VCaP (cell line): ENCODE results near the gene ZNRF4.
"Not testable (repeated sequence)": the region's sequence is repeated elsewhere in the genome, so short reads cannot be mapped to it uniquely, and the experiment has no call there.

Source experiments
- H3K27ac ChIP-seq: fragments of 450-650 bp; 2 replicates; pipeline ENCODE4 v1.5.1; 2017
- TF ChIP-seq, protein P1 (sequence below): fragments of 450-650 bp; conservative IDR thresholded peaks from 2 replicates; pipeline ENCODE4 v1.5.1; 2017; ENCODE audit warnings: mild to moderate bottlenecking, moderate library complexity

ZNRF4 gene

GRCh38 chr19:5478241-5478924 lies 23.2 kb downstream of the ZNRF4 start:
- H3K27ac ChIP-seq = no peak overlapping the region
- TF ChIP-seq, protein P1, sequence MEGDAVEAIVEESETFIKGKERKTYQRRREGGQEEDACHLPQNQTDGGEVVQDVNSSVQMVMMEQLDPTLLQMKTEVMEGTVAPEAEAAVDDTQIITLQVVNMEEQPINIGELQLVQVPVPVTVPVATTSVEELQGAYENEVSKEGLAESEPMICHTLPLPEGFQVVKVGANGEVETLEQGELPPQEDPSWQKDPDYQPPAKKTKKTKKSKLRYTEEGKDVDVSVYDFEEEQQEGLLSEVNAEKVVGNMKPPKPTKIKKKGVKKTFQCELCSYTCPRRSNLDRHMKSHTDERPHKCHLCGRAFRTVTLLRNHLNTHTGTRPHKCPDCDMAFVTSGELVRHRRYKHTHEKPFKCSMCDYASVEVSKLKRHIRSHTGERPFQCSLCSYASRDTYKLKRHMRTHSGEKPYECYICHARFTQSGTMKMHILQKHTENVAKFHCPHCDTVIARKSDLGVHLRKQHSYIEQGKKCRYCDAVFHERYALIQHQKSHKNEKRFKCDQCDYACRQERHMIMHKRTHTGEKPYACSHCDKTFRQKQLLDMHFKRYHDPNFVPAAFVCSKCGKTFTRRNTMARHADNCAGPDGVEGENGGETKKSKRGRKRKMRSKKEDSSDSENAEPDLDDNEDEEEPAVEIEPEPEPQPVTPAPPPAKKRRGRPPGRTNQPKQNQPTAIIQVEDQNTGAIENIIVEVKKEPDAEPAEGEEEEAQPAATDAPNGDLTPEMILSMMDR = no peak

DNA sequence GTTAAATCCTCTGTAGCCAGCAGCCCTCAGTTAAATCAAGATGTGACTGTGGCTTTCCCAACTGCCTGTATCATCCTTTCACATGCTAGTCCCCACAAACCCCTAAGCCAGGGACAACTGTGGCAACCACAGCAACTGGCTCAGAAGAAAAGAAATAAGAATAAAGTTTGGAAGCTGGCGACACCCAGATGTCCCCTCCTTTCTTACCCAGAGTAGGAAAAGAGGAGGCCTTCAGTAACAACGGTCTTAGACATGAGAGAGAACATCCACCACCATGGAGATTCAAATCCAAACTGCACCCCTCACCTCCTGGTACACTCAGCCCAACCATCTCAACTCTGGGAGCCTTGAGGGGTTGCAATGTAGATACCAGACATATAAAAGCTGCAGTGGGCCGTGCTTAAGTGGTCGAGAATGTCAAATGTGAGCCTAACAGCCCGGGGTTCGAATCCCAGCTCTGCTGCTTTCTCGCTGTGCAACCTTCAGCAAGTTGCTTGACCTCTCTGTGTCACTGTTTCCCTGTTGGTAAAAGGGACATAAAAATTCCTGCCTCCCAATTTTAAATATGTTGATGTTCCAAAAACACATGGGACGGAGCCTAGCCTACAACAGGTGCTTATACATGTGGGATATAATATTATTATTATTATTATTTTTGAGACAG lies 23.8 kb downstream of the ZNRF4 start:
- TF ChIP-seq, protein P1 = no peak
- no peak overlapping the region for H3K27ac ChIP-seq

DNA sequence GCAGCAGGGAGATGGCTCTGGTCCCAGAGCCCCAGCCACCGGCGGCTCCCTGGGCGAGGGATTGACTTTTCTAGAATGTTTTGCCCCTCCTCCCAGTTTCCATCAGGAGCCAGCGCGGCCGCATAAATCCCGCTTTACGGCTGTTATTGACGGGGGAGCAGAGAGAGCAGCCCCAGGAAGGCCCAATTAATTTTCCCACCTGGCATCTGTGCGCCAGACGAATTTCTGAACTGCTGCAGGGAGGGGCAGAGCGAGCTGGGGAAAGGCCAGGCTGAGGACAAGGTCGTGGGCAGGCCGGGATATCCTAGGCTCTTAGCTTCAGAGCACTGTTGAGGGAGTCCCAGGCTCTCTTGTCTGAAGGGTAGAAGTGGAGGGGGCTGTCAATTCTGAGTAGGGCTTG lies 24.7 kb downstream of the ZNRF4 start:
- H3K27ac ChIP-seq = no peak overlapping the region
- TF ChIP-seq, protein P1 = no peak

GRCh38 chr19:5480427-5480836 lies 25.2 kb downstream of the ZNRF4 start:
- TF ChIP-seq, protein P1 = peak; percentile 60
- H3K27ac ChIP-seq = no peak overlapping the region

- no peak overlapping the region for H3K27ac ChIP-seq
- TF ChIP-seq, protein P1 = no peak
Observed at GRCh38 chr19:5481957-5482356, 26.7 kb downstream of the ZNRF4 start.

GRCh38 chr19:5484398-5485285 lies 29.4 kb downstream of the ZNRF4 start:
- TF ChIP-seq, protein P1 = no peak
- peak overlapping the region; percentile 7; the same call in 1 of the 2 replicates for H3K27ac ChIP-seq

- TF ChIP-seq, protein P1 = no peak
- H3K27ac ChIP-seq = no peak overlapping the region
Observed at GRCh38 chr19:5485286-5485636, 30.0 kb downstream of the ZNRF4 start.

GRCh38 chr19:5485658-5486057 lies 30.4 kb downstream of the ZNRF4 start:
- H3K27ac ChIP-seq = not testable (repeated sequence)
